ENCODE measurements around the gene PRSS3.
"Not testable (repeated sequence)": the region's sequence is repeated elsewhere in the genome, so short reads cannot be mapped to it uniquely, and the experiment has no call there.

Gene PRSS3

DNA sequence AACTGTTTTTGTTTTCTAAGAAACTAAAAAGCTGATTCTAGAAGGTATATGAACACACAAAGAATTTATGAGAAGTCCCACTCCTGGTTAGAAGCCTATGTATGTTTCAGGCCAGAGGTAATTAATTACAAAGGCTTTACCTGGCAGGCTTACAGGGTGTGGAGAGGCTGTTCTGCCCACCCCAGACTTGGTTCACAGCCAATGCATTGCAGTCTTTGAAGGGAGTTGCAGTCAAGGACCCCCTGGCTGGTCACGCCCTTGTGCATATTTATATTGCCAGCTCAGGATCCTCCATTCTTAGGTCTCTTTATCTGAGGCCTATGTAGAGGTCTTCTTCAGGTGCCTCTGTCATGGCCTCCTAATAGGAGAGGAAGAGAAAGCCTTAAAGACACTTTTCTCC lies 13.6 kb upstream of the PRSS3 start:
- no peak for DNase-seq (ENCODE audit: low read depth)
- TF ChIP-seq CTCF (conservative IDR thresholded peaks at IDR 0.05; ENCODE audit: low read depth, low read length): no peak
- H3K4me3 ChIP-seq (ENCODE audit: low read length): no peak overlapping the region

GRCh38 chr9:33782395-33783152 lies 12.8 kb upstream of the PRSS3 start:
- H3K4me3 ChIP-seq (ENCODE audit: low read length): no peak overlapping the region
- DNase-seq (ENCODE audit: low read depth): no peak
- no peak for TF ChIP-seq CTCF (conservative IDR thresholded peaks at IDR 0.05; ENCODE audit: low read depth, low read length)

DNA sequence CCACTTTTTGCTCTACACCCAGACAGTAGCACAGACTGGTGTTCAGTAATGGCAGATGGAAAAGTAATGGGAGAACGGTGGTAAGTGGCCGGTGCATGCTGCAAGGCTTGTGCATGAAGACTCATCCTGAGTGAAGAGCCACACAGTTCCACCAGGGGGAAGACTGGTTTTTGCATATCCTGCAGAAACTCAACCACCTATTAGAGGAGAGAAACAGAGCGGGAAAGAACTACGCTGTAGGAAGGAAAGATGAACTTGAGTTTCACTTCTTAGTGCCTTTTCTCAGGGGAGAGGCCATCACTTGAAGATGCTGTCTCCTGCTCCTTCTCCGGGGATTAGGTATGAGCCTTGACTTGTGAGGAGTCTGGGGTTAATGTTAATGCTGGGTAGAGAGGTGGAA lies 9.4 kb upstream of the PRSS3 start:
- no peak overlapping the region for H3K4me3 ChIP-seq (ENCODE audit: low read length)
- peak; percentile 46 for TF ChIP-seq CTCF (conservative IDR thresholded peaks at IDR 0.05; ENCODE audit: low read depth, low read length)
- no peak for DNase-seq (ENCODE audit: low read depth)

GRCh38 chr9:33786681-33787080 lies 8.7 kb upstream of the PRSS3 start:
- no peak for TF ChIP-seq CTCF (conservative IDR thresholded peaks at IDR 0.05; ENCODE audit: low read depth, low read length)
- H3K4me3 ChIP-seq (ENCODE audit: low read length): no peak overlapping the region
- DNase-seq (ENCODE audit: low read depth): no peak

- no peak for DNase-seq (ENCODE audit: low read depth)
- H3K4me3 ChIP-seq (ENCODE audit: low read length): no peak overlapping the region
- TF ChIP-seq CTCF (conservative IDR thresholded peaks at IDR 0.05; ENCODE audit: low read depth, low read length): no peak
Observed at GRCh38 chr9:33787839-33788238, 7.5 kb upstream of the PRSS3 start.

DNA sequence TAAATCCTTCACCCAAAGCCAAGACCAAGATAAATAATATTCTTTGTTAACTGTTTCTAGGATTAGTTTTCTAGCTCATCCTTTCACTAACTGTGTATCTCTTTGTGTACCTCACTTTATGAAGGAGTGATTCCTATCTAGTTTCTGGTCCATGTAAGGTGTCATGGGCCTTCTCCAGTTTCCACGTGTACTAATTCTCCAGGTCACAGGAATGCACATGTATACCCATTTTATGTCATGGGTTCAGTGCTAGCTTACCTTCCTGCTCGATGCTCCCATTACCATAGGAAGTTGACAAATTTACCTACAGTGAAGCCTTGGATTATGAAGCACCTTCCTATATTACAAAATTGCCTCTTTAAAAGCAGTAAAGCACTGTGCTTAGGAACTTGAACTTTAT lies 5.9 kb upstream of the PRSS3 start:
- H3K4me3 ChIP-seq (ENCODE audit: low read length); DNase-seq (ENCODE audit: low read depth): not testable (repeated sequence)

GRCh38 chr9:33791117-33791516 lies 4.2 kb upstream of the PRSS3 start:
- no peak for DNase-seq (ENCODE audit: low read depth)
- no peak for TF ChIP-seq CTCF (conservative IDR thresholded peaks at IDR 0.05; ENCODE audit: low read depth, low read length)
- H3K4me3 ChIP-seq (ENCODE audit: low read length): no peak overlapping the region

DNA sequence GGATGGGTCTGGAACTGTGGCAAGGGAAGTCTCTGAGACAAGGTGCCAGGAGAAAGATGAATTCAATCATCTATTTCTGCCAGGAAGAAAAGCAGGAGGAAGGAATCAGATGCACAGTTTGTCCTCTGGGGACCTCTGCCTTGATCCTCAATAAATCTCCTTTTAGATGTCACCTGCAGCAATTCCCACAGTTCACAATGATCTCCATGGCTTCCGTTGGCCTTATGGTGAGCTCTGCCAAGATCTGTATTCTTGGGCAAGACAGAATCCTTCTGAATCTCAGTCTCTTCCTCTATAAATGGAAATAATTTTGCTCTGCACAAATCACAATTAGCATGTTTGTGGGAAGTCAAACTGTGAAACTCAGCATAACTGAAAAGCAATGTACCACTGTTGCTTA lies 1.9 kb upstream of the PRSS3 start:
- DNase-seq (ENCODE audit: low read depth); H3K4me3 ChIP-seq (ENCODE audit: low read length): not testable (repeated sequence)

Measured in retinal pigment epithelial cell (primary cell).